ENCODE results near the gene MYLIP.
"Not testable (repeated sequence)": the region's sequence is repeated elsewhere in the genome, so short reads cannot be mapped to it uniquely, and the experiment has no call there.

The MYLIP gene

DNA sequence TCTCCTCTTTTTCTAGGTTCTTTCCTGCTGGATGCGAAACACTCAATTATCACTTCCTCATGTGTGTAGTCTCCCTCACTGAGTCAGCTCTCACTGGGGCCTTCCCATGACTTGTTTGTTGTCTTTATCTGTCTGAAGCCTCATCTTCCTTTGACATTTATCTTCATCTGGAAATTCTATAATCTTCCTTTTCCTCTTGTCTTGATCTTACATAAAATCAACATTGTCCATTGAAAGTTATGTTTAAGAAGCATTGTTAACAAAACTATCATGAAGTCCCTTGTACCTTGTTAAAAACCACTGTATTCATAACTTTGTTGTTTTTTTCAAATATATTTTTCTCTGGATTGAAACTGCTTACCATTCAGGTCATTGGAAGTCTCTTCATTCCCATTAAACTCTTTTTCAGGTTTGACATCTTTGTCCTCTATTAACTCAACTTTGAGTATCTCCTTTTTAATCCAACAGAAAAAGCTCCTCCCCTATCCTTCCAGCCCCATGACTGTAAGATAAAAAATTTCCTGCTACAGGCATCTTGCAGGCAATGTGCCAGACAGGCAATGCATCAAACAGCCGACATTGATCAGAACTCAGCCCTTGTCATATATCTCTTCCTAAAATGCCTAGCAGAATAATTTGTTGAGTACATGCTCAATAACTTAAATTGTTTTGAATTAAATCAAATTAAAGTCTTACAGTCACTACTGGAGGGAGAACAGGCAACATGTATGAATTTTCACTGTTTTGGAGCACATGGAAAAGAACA, 34.8 kb downstream of the MYLIP start:
- H3K27ac Mint-ChIP-seq, result no peak overlapping the region
- H3K4me3 Mint-ChIP-seq, result no peak overlapping the region
- H3K9me3 Mint-ChIP-seq, result no peaks in the 10 kb centered on the region
- DNase-seq, result no peak
- no peaks in the 10 kb centered on the region for H3K36me3 Mint-ChIP-seq (ENCODE audit: low read depth)
- peaks cover 2% of the 10 kb centered on the region for H3K27me3 Mint-ChIP-seq
- H3K4me1 Mint-ChIP-seq (ENCODE audit: low read depth), result peaks cover 37% of the 10 kb centered on the region

DNA sequence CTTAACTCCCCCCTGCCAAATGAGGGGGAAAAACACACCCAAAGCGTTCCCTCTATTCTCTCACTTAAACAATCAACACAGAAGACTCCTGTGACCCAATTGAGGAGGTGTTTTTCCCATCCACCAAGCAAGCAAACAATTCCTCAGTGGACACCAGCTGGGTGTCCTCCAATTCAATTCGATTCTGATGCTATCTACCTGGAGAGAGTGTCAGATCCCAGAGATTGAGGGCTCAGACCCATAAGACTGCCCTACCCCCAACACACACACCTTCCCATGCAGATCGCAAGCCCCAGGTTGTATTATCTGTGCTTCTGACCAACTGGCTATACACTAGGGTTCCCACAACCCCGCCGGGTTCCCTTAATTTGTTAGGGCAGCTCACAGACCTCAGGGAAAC, 36.8 kb downstream of the MYLIP start:
- no peak for DNase-seq
- H3K27ac Mint-ChIP-seq, result no peak overlapping the region
- H3K36me3 Mint-ChIP-seq (ENCODE audit: low read depth), result no peaks in the 10 kb centered on the region
- H3K27me3 Mint-ChIP-seq, result peaks cover 2% of the 10 kb centered on the region
- H3K4me3 Mint-ChIP-seq, result no peak overlapping the region
- peaks cover 39% of the 10 kb centered on the region for H3K4me1 Mint-ChIP-seq (ENCODE audit: low read depth)
- no peaks in the 10 kb centered on the region for H3K9me3 Mint-ChIP-seq

- no peak for DNase-seq
- no peaks in the 10 kb centered on the region for H3K9me3 Mint-ChIP-seq
- H3K27me3 Mint-ChIP-seq, result peaks cover 2% of the 10 kb centered on the region
- H3K4me1 Mint-ChIP-seq (ENCODE audit: low read depth), result peaks cover 35% of the 10 kb centered on the region
- no peaks in the 10 kb centered on the region for H3K36me3 Mint-ChIP-seq (ENCODE audit: low read depth)
- no peak overlapping the region for H3K27ac Mint-ChIP-seq
- no peak overlapping the region for H3K4me3 Mint-ChIP-seq
Observed at GRCh38 chr6:16166871-16167608, 38.2 kb downstream of the MYLIP start.

DNA sequence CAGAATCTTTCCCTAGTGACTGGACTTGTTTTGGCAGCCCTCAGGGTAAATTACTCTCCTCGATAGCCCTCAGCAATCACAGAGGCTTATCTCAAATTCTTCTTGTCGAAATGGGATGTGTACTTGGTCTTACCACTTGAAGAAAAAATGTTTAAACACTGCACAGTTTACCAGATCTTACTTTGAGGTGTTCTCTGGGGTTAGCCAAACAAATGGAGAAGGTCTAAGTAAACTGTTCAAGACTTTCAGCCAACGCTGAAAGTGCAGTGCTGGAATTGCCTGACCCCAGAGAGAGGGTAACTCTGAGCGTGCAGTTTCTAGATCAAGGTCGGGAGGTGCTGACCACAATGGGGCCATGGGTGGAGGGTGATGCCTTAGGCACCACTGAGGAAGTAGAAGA, 39.2 kb downstream of the MYLIP start:
- H3K9me3 Mint-ChIP-seq, result no peaks in the 10 kb centered on the region
- peaks cover 26% of the 10 kb centered on the region for H3K4me1 Mint-ChIP-seq (ENCODE audit: low read depth)
- no peak for DNase-seq
- peak overlapping the region; percentile 32 for H3K27ac Mint-ChIP-seq
- no peaks in the 10 kb centered on the region for H3K36me3 Mint-ChIP-seq (ENCODE audit: low read depth)
- H3K4me3 Mint-ChIP-seq, result no peak overlapping the region
- H3K27me3 Mint-ChIP-seq, result peaks cover 2% of the 10 kb centered on the region

DNA sequence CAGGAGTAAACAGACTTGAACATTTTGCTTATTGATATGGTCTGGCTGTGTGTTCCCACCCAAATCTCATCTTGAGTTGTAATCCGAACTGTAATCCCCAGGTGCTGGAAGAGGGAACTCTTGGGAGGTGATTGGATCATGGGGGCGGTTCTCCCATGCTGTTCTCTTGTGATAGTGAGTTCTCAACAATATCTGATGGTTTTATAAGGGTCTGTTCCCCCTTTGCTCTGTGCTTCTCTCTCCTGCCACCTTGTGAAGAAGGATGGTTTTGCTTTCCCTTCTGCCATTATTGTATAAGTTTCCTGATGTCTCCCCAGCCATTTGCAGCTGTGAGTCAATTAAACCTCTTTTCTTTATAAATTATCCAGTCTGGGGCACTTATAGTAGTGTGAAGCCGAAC, 40.0 kb downstream of the MYLIP start:
- no peaks in the 10 kb centered on the region for H3K36me3 Mint-ChIP-seq (ENCODE audit: low read depth)
- peaks cover 19% of the 10 kb centered on the region for H3K4me1 Mint-ChIP-seq (ENCODE audit: low read depth)
- no peaks in the 10 kb centered on the region for H3K9me3 Mint-ChIP-seq
- peaks cover 2% of the 10 kb centered on the region for H3K27me3 Mint-ChIP-seq
- no peak overlapping the region for H3K27ac Mint-ChIP-seq
- no peak overlapping the region for H3K4me3 Mint-ChIP-seq
- no peak for DNase-seq

DNA sequence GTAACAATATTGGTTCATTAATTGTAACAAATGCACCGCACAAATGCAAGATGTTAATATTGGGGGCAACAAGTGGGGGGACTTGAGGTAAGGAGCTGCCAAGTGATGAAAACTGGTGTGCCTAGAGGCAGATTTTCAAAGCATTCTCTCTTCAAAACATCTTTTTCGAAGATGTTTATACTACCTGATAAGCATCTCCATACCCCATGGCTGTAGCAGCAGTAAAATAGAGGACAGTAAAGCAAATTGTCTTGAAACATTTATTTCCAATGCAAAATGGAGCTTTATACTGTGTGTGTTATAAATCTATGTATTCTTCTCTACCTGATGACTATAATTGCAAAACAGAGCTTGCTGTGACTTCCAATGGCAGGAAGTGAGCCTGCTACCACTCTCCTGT, 42.5 kb downstream of the MYLIP start:
- Mint-ChIP-seq H3K36me3 (ENCODE audit: low read depth) (no peaks in the 10 kb centered on the region), H3K4me3 (no peak overlapping the region), H3K27me3 (no peaks in the 10 kb centered on the region), H3K9me3 (no peaks in the 10 kb centered on the region), H3K27ac (no peak overlapping the region), H3K4me1 (ENCODE audit: low read depth) (peaks cover 20% of the 10 kb centered on the region)
- DNase-seq, result no peak

DNA sequence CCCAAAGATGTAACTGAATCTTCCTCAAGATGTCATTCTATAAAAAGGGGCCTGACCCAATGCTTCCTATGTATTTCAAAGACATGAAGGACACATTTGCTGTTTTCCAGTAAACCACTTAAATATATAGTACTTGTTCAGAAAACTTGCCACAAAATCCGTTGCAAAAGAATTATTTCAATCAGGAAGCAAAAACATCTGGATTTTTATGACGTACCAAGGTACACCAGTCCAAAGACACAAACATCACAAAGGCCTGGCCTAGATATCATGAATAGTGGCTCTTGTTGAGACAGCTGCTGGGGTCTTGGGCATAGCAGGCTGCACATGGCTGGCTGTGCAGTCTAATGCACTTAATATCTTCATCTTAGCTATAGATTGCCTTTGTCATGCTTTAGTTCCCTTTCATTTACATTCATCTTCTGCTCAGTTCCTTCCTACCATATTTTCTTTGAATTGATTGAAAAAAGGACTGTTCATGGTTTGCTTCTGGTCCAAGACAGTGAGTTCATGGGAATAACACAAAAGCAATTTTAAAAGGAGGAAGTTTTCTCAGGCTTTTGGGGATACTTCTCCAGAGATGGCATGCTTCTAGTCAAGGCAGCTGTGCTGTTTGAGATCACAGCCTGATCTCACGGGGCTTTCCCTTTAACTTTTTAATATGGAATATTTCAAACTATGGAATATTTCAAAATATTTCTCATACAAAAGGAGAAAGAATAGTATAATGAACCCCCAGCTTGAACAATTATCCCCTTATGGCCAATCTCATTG, 44.5 kb downstream of the MYLIP start:
- H3K27me3 Mint-ChIP-seq, result no peaks in the 10 kb centered on the region
- H3K36me3 Mint-ChIP-seq (ENCODE audit: low read depth), result no peaks in the 10 kb centered on the region
- H3K27ac Mint-ChIP-seq, result no peak overlapping the region
- peaks cover 13% of the 10 kb centered on the region for H3K4me1 Mint-ChIP-seq (ENCODE audit: low read depth)
- no peak for DNase-seq
- H3K9me3 Mint-ChIP-seq, result peaks cover 1% of the 10 kb centered on the region
- H3K4me3 Mint-ChIP-seq, result no peak overlapping the region

- H3K4me1 Mint-ChIP-seq (ENCODE audit: low read depth), result peaks cover 7% of the 10 kb centered on the region
- H3K9me3 Mint-ChIP-seq, result peaks cover 5% of the 10 kb centered on the region
- no peaks in the 10 kb centered on the region for H3K27me3 Mint-ChIP-seq
- no peak overlapping the region for H3K27ac Mint-ChIP-seq
- no peak overlapping the region for H3K4me3 Mint-ChIP-seq
- DNase-seq, result no peak
- no peaks in the 10 kb centered on the region for H3K36me3 Mint-ChIP-seq (ENCODE audit: low read depth)
Observed at GRCh38 chr6:16174416-16175078, 45.7 kb downstream of the MYLIP start.

- not testable (repeated sequence) for DNase-seq; H3K36me3 Mint-ChIP-seq (ENCODE audit: low read depth); H3K4me3 Mint-ChIP-seq; H3K27me3 Mint-ChIP-seq; H3K27ac Mint-ChIP-seq
- Mint-ChIP-seq H3K4me1 (ENCODE audit: low read depth) (peaks cover 19% of the 10 kb centered on the region), H3K9me3 (peaks cover 11% of the 10 kb centered on the region)
Observed at GRCh38 chr6:16176600-16176999, 47.7 kb downstream of the MYLIP start.

- H3K36me3 Mint-ChIP-seq (ENCODE audit: low read depth), result peaks cover 2% of the 10 kb centered on the region
- H3K4me3 Mint-ChIP-seq, result no peak overlapping the region
- H3K27me3 Mint-ChIP-seq, result no peaks in the 10 kb centered on the region
- H3K27ac Mint-ChIP-seq, result no peak overlapping the region
- no peak for DNase-seq
- H3K4me1 Mint-ChIP-seq (ENCODE audit: low read depth), result peaks cover 25% of the 10 kb centered on the region
- H3K9me3 Mint-ChIP-seq, result peaks cover 16% of the 10 kb centered on the region
Observed at GRCh38 chr6:16177881-16178280, 49.0 kb downstream of the MYLIP start.

DNA sequence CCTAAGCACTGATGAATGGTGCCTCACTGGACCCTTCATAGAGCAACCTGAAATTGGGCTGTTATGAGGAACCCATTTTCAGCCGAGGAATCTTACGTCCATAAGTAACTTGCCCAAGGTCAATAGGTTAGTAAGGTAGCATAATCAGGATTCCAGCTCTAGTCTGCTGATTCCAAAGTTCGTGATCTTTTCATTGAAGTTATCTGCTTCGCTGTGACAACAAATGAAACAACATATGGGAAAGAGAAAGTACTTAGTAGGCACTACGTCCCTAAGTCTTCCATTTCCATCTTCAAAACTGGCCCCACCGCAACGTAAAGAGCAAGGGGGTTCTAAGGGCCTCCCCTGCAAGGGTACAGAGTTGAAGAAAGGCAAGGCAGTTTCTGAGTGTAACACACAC, 49.5 kb downstream of the MYLIP start:
- no peak overlapping the region for H3K27ac Mint-ChIP-seq
- peaks cover 29% of the 10 kb centered on the region for H3K4me1 Mint-ChIP-seq (ENCODE audit: low read depth)
- H3K36me3 Mint-ChIP-seq (ENCODE audit: low read depth), result peaks cover 2% of the 10 kb centered on the region
- H3K9me3 Mint-ChIP-seq, result peaks cover 16% of the 10 kb centered on the region
- DNase-seq, result no peak
- no peaks in the 10 kb centered on the region for H3K27me3 Mint-ChIP-seq
- no peak overlapping the region for H3K4me3 Mint-ChIP-seq

- H3K4me3 Mint-ChIP-seq, result no peak overlapping the region
- H3K36me3 Mint-ChIP-seq (ENCODE audit: low read depth), result peaks cover 2% of the 10 kb centered on the region
- H3K27ac Mint-ChIP-seq, result no peak overlapping the region
- H3K27me3 Mint-ChIP-seq, result no peaks in the 10 kb centered on the region
- peaks cover 16% of the 10 kb centered on the region for H3K9me3 Mint-ChIP-seq
- H3K4me1 Mint-ChIP-seq (ENCODE audit: low read depth), result peaks cover 31% of the 10 kb centered on the region
- DNase-seq, result no peak
Observed at GRCh38 chr6:16179063-16179462, 50.2 kb downstream of the MYLIP start.

DNA sequence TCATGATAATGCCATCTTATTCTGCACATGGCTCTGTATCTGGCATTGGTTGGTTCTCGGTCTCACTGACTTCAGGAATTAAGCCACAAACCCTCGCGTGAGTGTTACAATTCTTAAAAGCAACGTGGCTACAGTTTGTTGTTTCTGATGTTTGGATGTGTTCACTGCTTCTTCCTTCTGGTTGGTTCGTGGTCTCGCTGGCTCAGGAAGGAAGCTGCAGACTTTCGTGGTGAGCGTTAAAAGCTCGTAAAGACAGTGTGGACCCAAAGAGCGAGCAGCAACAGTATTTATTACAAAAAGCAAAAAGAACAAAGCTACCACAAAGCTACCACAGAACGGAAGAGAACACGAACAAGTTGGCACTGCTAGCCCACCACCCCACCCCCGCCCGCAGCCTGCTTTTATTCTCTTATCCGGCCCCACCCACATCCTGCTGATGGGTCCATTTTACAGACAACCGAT, 51.1 kb downstream of the MYLIP start:
- H3K4me3 Mint-ChIP-seq, result peak overlapping the region; percentile 65
- H3K4me1 Mint-ChIP-seq (ENCODE audit: low read depth), result peaks cover 28% of the 10 kb centered on the region
- no peaks in the 10 kb centered on the region for H3K27me3 Mint-ChIP-seq

DNA sequence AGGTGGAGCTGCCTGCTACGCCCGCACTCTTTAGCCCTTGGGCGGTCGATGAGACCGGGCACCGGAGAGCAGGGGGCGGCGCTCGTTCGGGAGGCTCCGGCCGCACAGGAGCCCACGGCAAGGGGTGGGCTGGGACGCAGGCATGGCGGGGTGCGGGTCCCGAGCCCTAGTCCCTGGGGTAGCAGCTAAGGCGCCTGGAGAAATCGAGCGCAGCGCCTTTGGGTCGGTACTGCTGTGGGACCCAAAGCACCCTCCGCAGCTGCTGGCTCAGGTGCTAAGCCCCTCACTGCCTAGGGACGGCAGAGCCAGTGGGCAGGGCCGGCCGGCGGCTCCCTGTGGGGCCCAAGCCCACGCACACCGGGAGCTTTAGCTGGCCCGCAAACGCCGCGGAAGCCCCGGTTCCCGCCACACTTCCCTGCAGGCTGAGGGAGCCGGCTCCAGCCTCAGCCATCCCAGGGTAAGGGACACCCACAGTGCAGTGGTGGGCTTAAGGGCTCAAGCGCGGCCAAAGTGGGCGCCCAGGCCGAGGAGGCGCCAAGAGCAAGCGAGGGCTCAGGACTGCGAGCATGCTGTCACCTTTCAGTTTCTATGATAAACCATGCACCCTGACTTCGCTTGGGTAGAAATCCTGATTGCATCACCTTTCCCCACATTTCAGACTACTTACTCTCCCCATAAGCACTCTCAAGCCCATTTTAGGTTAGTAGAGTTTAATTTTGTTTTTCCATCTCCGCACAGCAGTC, 52.0 kb downstream of the MYLIP start:
- H3K4me1 Mint-ChIP-seq (ENCODE audit: low read depth), result peaks cover 28% of the 10 kb centered on the region
- no peak overlapping the region for H3K4me3 Mint-ChIP-seq
- H3K27me3 Mint-ChIP-seq, result no peaks in the 10 kb centered on the region
- H3K36me3 Mint-ChIP-seq (ENCODE audit: low read depth), result peaks cover 2% of the 10 kb centered on the region
- H3K9me3 Mint-ChIP-seq, result peaks cover 16% of the 10 kb centered on the region
- DNase-seq, result no peak
- H3K27ac Mint-ChIP-seq, result no peak overlapping the region

More for the DNA sequence above, 51.1 kb downstream of the MYLIP start:
- Mint-ChIP-seq H3K36me3 (ENCODE audit: low read depth) (peaks cover 2% of the 10 kb centered on the region), H3K9me3 (peaks cover 16% of the 10 kb centered on the region), H3K27ac (peak overlapping the region; percentile 53)
- DNase-seq, result peak; percentile 41
